HepG2 (cell line): Measurements from ENCODE around the gene FNDC7. TPM values are rescaled to one million over a fixed set of nuclear protein-coding genes. Genes with fewer than 3 reads are reported as not detected.
"Not testable (repeated sequence)": the region's sequence is repeated elsewhere in the genome, so short reads cannot be mapped to it uniquely, and the experiment has no call there.

Experiments
- ATAC-seq: fragments of 200-7000 bp; cut with Tn5 transposase; 3 replicates; pipeline ENCODE4 v1.9.1; 2020; ENCODE audit warnings: mild to moderate bottlenecking, moderate library complexity
- BruUV-seq: library from RNA; stranded (reverse); fragments of 400-500 nt; replicated peaks from 2 replicates; lab custom pipeline; 2021; lab: Mats Ljungman, UMichigan
- CTCF ChIA-PET: fragments of 300-600 bp; formaldehyde crosslinking; extraction: SDS; loops from one replicate; lab custom pipeline; 2021; ENCODE audit warnings: low total read pairs, inconsistent platforms, low intra/inter-chr PET ratio; lab: Yijun Ruan, JAX
- POLR2A ChIA-PET: fragments of 350-600 bp; sonication (Branson Sonifier 250); formaldehyde crosslinking; loops from one replicate; lab custom pipeline; 2020; ENCODE audit warnings: antibody characterized with exemption, inconsistent platforms; lab: Yijun Ruan, JAX
- DNase-seq: peaks from one replicate; pipeline ENCODE4 v3.0.0-alpha.2; 2015; ENCODE audit warnings: low spot score
- FAIRE-seq: peaks from 3 replicates; lab custom pipeline; 2011; peaks lifted over from hg19 to GRCh38; lab: Jason Lieb, UNC
- H2AFZ ChIP-seq: one replicate; pipeline ENCODE4 v1.6.1; 2011; ENCODE audit warnings: low read length, inconsistent platforms
- H3K27ac ChIP-seq: fragments of 300-600 bp; 3 replicates; pipeline ENCODE4 v1.8.0; 2011; ENCODE audit warnings: mixed run types, mild to moderate bottlenecking, mixed read lengths, low read length, inconsistent platforms; ENCODE audit not compliant: insufficient read depth; ENCODE audit errors: extremely low read length
- H3K27me3 ChIP-seq, 2 experiments: fragments of 200-600 bp in 1 of 2; 2 replicates in 1 of 2; 3 replicates in 1 of 2; pipeline versions ENCODE4 v1.6.0 to v1.8.0; 2011; ENCODE audit warnings: low read length in 2 of 2, mild to moderate bottlenecking in 2 of 2, moderate library complexity in 2 of 2, inconsistent platforms in 1 of 2; ENCODE audit not compliant: insufficient read depth in 2 of 2, control insufficient read depth in 1 of 2
- H3K36me3 ChIP-seq, 2 experiments: fragments of 200-600 bp in 1 of 2; replicated peaks in 1 of 2; 2 replicates in 1 of 2; 3 replicates in 1 of 2; pipeline versions ENCODE4 v1.5.1 to v1.8.0; 2011; ENCODE audit warnings: low read length in 2 of 2, inconsistent platforms in 1 of 2; ENCODE audit not compliant: insufficient read depth in 2 of 2, control insufficient read depth in 1 of 2
- H3K4me1 ChIP-seq: 2 replicates; pipeline ENCODE4 v1.5.1; 2012; ENCODE audit warnings: low read length, inconsistent platforms; ENCODE audit not compliant: insufficient read depth
- H3K4me2 ChIP-seq: 2 replicates; pipeline ENCODE4 v1.6.0; 2011; ENCODE audit warnings: low read depth, low read length, inconsistent platforms
- H3K4me3 ChIP-seq, 3 experiments: fragments of 200-600 bp in 1 of 3; sonication (generic), shearing (Covaris generic) in 1 of 3; replicated peaks in 1 of 3; 2 replicates each; pipeline ENCODE4 v1.5.1; 2011 to 2016; ENCODE audit warnings: low read length in 3 of 3, inconsistent platforms in 2 of 3, low read depth in 2 of 3, mild to moderate bottlenecking in 2 of 3, control low read depth in 1 of 3, mixed read lengths in 1 of 3; ENCODE audit not compliant: insufficient read depth in 1 of 3
- H3K79me2 ChIP-seq: one replicate; pipeline ENCODE4 v1.6.1; 2011; ENCODE audit warnings: low read length, inconsistent platforms; ENCODE audit not compliant: insufficient read depth
- H3K9ac ChIP-seq: 2 replicates; pipeline ENCODE4 v1.6.0; 2011; ENCODE audit warnings: mild to moderate bottlenecking, low read depth, low read length, inconsistent platforms; ENCODE audit not compliant: insufficient read depth
- H3K9me3 ChIP-seq: 2 replicates; pipeline ENCODE4 v1.5.1; 2012; ENCODE audit warnings: mild to moderate bottlenecking, low read length
- H4K20me1 ChIP-seq: 2 replicates; pipeline ENCODE4 v1.6.0; 2011; ENCODE audit warnings: inconsistent platforms, mild to moderate bottlenecking, low read length, moderate library complexity; ENCODE audit not compliant: insufficient read depth
- ARNTL ChIP-seq: sonication (generic); formaldehyde crosslinking; IDR thresholded peaks from 2 replicates; pipeline ENCODE4 v1.4.0; 2020; ENCODE audit warnings: mild to moderate bottlenecking, missing genetic modification reagents
- HHEX ChIP-seq: IDR thresholded peaks from 2 replicates; pipeline ENCODE4 v1.6.1; 2016; ENCODE audit warnings: control low read depth
- HNRNPLL ChIP-seq: fragments of 200-400 bp; formaldehyde crosslinking; IDR thresholded peaks from 2 replicates; pipeline ENCODE4 v1.6.1; 2017; ENCODE audit warnings: mild to moderate bottlenecking, low read depth, low read length; ENCODE audit not compliant: poor library complexity, severe bottlenecking
- MIXL1 ChIP-seq: IDR thresholded peaks from 2 replicates; pipeline ENCODE4 v1.6.1; 2016
- SRF ChIP-seq: IDR thresholded peaks from 2 replicates; pipeline ENCODE4 v1.6.1; 2011; ENCODE audit warnings: mild to moderate bottlenecking, low read depth, low read length, moderate library complexity
- ZFP1 ChIP-seq: IDR thresholded peaks from 2 replicates; pipeline ENCODE4 v1.6.1; 2016
- ZKSCAN1 ChIP-seq: fragments of 150-350 bp; IDR thresholded peaks from 2 replicates; pipeline ENCODE4 v1.6.1; 2014; ENCODE audit warnings: low read length
- ZNF12 ChIP-seq: sonication (generic); formaldehyde crosslinking; IDR thresholded peaks from 2 replicates; pipeline ENCODE4 v1.5.0; 2020; ENCODE audit warnings: missing genetic modification reagents
- ZNF556 ChIP-seq: sonication (generic); formaldehyde crosslinking; IDR thresholded peaks from 2 replicates; pipeline ENCODE4 v1.4.0; 2020; ENCODE audit warnings: mild to moderate bottlenecking, missing genetic modification reagents, borderline replicate concordance
- WGBS: methylation state at CpG from one replicate; pipeline ENCODE4 v1.1.6; 2017; ENCODE audit warnings: low lambda C conversion rate; 5-methylcytosine and 5-hydroxymethylcytosine counted together
- in situ Hi-C: cut with HindIII; loops from 2 replicates; pipeline ENCODE4 v1.10.0; 2017; ENCODE audit warnings: low pct_unique_long_range_greater_than_20kb; ENCODE audit not compliant: extremely low pct_ligation_motif_present
- intact Hi-C: fragments of 100-400 bp; cut with micrococcal nuclease; formaldehyde crosslinking; loops from one replicate; pipeline ENCODE4 v1.10.0; 2022; ENCODE audit not compliant: unreplicated experiment
- polyA plus RNA-seq, 8 experiments: library from polyadenylated mRNA; depleted of rRNA in 3 of 8; stranded (reverse) in 7 of 8; unstranded in 1 of 8; fragments of >200 nt; fragmentation: Illumina TruSeq in 4 of 8; extraction: Trizol in 4 of 8; gene quantifications; 2 replicates each; pipeline versions ENCODE4 v1.2.1 to v1.2.3, GENCODE V29; 2011 to 2016; ENCODE audit warnings: low read depth in 4 of 8, missing spikeins in 1 of 8, mixed read lengths in 1 of 8; ENCODE audit not compliant: insufficient read depth in 1 of 8
- total RNA-seq, 5 experiments: library from RNA; depleted of rRNA; stranded (reverse); fragments of >200 nt; fragmentation: Illumina TruSeq; extraction: Trizol; gene quantifications; 2 replicates each; pipeline ENCODE4 v1.2.3, GENCODE V29; 2016; ENCODE audit warnings: low read depth in 1 of 5
- TF ChIP-seq, protein P1 (sequence below): sonication (generic); formaldehyde crosslinking; IDR thresholded peaks from 2 replicates; pipeline ENCODE4 v1.4.0; 2020; ENCODE audit warnings: missing genetic modification reagents
- TF ChIP-seq, protein P2 (sequence below): sonication (generic); formaldehyde crosslinking; IDR thresholded peaks from 2 replicates; pipeline ENCODE4 v1.5.0; 2020; ENCODE audit warnings: mild to moderate bottlenecking, missing genetic modification reagents
- TF ChIP-seq, protein P3 (sequence below): sonication (generic); formaldehyde crosslinking; IDR thresholded peaks from 2 replicates; pipeline ENCODE4 v1.5.1; 2020; ENCODE audit warnings: mild to moderate bottlenecking, moderate library complexity, missing genetic modification reagents
- TF ChIP-seq, protein P4 (sequence below): IDR thresholded peaks from 2 replicates; pipeline ENCODE4 v1.6.1; 2016; ENCODE audit warnings: mild to moderate bottlenecking, missing biosample characterization, missing genetic modification reagents

FNDC7 gene
- total and polyA plus RNA-seq, 2 of the 13 experiments (the other 11 are each of a cell fraction or from before 2014, with no cell fraction given), result 0.03 TPM; not detected in 1

DNA sequence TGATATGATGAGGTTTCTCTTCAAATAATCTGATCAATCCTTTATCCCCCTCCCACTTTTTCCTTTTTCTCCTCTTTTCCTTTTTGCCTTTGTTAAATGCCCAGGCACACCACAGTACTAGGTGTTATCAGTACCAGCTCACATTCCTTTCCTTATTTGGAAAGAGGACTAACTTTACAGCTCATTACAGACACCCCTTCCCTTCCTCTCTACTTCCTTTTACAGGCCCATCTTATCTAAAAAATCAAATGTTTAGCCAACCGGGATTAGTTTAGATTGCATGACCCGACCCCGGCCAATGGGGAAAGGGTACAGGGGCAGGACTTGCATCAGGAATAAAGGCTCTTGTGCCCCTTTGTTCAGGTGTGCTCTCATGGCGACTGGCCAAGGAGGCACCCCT, 31.0 kb upstream of the FNDC7 start:
- POLR2A ChIA-PET, result interaction anchor here (3.3 kb wide), 1 partner anchor 11 kb away, joined by 18 read pairs; the partner anchor contains the start of gene PRPF38B

DNA sequence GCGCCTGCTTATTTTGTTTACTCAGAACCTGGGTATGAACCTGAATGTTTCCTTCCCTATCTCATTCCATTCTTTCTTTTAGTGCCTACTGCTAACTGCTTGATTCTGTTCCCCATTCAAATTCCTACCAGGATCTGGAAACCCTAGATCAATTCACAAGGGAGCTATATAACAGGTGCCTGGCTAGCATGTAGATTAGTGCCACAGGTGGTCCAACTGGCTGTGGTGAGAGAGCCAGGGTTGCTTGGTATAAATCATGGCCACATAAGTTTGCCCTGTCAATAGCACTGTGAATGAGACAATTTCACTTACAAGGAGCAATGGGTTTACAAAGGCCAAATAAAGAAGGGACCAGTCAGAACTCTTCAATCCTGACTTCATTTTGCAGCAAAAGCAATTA, 27.2 kb upstream of the FNDC7 start:
- in situ Hi-C loops, result no loop called here
- CTCF ChIA-PET, result no interaction called here
- TF ChIP-seq ZFP1 (CRISPR knock-in tag), result no peak
- TF ChIP-seq ARNTL (CRISPR knock-in tag), result no peak
- TF ChIP-seq MIXL1 (CRISPR knock-in tag), result no peak
- TF ChIP-seq, protein P1, sequence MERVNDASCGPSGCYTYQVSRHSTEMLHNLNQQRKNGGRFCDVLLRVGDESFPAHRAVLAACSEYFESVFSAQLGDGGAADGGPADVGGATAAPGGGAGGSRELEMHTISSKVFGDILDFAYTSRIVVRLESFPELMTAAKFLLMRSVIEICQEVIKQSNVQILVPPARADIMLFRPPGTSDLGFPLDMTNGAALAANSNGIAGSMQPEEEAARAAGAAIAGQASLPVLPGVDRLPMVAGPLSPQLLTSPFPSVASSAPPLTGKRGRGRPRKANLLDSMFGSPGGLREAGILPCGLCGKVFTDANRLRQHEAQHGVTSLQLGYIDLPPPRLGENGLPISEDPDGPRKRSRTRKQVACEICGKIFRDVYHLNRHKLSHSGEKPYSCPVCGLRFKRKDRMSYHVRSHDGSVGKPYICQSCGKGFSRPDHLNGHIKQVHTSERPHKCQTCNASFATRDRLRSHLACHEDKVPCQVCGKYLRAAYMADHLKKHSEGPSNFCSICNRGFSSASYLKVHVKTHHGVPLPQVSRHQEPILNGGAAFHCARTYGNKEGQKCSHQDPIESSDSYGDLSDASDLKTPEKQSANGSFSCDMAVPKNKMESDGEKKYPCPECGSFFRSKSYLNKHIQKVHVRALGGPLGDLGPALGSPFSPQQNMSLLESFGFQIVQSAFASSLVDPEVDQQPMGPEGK (CRISPR knock-in tag), result no peak
- TF ChIP-seq, protein P2, sequence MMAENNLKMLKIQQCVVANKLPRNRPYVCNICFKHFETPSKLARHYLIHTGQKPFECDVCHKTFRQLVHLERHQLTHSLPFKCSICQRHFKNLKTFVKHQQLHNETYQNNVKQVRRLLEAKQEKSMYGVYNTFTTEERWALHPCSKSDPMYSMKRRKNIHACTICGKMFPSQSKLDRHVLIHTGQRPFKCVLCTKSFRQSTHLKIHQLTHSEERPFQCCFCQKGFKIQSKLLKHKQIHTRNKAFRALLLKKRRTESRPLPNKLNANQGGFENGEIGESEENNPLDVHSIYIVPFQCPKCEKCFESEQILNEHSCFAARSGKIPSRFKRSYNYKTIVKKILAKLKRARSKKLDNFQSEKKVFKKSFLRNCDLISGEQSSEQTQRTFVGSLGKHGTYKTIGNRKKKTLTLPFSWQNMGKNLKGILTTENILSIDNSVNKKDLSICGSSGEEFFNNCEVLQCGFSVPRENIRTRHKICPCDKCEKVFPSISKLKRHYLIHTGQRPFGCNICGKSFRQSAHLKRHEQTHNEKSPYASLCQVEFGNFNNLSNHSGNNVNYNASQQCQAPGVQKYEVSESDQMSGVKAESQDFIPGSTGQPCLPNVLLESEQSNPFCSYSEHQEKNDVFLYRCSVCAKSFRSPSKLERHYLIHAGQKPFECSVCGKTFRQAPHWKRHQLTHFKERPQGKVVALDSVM, result no peak
- TF ChIP-seq HNRNPLL, result no peak
- TF ChIP-seq ZNF12 (CRISPR knock-in tag), result no peak
- no peak for TF ChIP-seq HHEX
- TF ChIP-seq, protein P3, sequence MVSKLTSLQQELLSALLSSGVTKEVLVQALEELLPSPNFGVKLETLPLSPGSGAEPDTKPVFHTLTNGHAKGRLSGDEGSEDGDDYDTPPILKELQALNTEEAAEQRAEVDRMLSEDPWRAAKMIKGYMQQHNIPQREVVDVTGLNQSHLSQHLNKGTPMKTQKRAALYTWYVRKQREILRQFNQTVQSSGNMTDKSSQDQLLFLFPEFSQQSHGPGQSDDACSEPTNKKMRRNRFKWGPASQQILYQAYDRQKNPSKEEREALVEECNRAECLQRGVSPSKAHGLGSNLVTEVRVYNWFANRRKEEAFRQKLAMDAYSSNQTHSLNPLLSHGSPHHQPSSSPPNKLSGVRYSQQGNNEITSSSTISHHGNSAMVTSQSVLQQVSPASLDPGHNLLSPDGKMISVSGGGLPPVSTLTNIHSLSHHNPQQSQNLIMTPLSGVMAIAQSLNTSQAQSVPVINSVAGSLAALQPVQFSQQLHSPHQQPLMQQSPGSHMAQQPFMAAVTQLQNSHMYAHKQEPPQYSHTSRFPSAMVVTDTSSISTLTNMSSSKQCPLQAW (CRISPR knock-in tag), result no peak
- TF ChIP-seq, protein P4, sequence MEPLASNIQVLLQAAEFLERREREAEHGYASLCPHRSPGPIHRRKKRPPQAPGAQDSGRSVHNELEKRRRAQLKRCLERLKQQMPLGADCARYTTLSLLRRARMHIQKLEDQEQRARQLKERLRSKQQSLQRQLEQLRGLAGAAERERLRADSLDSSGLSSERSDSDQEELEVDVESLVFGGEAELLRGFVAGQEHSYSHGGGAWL, result no peak
- no peak for TF ChIP-seq ZKSCAN1
- TF ChIP-seq ZNF556 (CRISPR knock-in tag), result no peak

More for the DNA sequence above, 31.0 kb upstream of the FNDC7 start:
- H4K20me1 ChIP-seq, BruUV-seq, H3K4me2 ChIP-seq, H3K4me3 ChIP-seq, ATAC-seq, CTCF ChIA-PET, H3K36me3 ChIP-seq, H3K4me1 ChIP-seq, H3K9me3 ChIP-seq, FAIRE-seq, H3K27ac ChIP-seq, in situ Hi-C loops, DNase-seq, H3K27me3 ChIP-seq, intact Hi-C loops, H3K9ac ChIP-seq, H3K79me2 ChIP-seq, H2AFZ ChIP-seq: not testable (repeated sequence)
- TF ChIP-seq SRF, result peak; percentile 70
- 14% methylated on average over 4 of the region's 4 CpGs for WGBS

More for the DNA sequence above, 27.2 kb upstream of the FNDC7 start:
- no peak overlapping the region for H2AFZ ChIP-seq
- H3K9me3 ChIP-seq, result no peaks in the 10 kb centered on the region
- 3% methylated on average over 1 of the region's 1 CpG for WGBS
- H3K4me2 ChIP-seq, result no peak overlapping the region
- peaks cover 24% of the 10 kb centered on the region for H3K4me1 ChIP-seq
- DNase-seq (no peak), FAIRE-seq (no peak), ATAC-seq (no peak)
- H3K36me3 ChIP-seq, result no peaks in the 10 kb centered on the region
- H3K4me3 ChIP-seq, result no peak overlapping the region
- H4K20me1 ChIP-seq, result no peaks in the 10 kb centered on the region
- no peaks in the 10 kb centered on the region for H3K79me2 ChIP-seq
- no peak overlapping the region for H3K27ac ChIP-seq
- POLR2A ChIA-PET, result no interaction called here
- peaks cover 0 to 3% of the 10 kb centered on the region in 2 experiments; a peak in 1 of 5 replicates for H3K27me3 ChIP-seq
- intact Hi-C loops, result no loop called here
- H3K9ac ChIP-seq, result no peak overlapping the region
- BruUV-seq, result no TSS peak
